Tibial nerve (tissue), 4 donors: ENCODE measurements around the gene TRPV2.

Source experiments
- CTCF ChIP-seq, 5 experiments: fragments of 200-600 bp in 3 of 5; fragments of 450-650 bp in 2 of 5; sonication (generic) in 3 of 5; IDR thresholded peaks; one replicate each; pipeline ENCODE4 v1.5.1; 2016 to 2019; ENCODE audit warnings: antibody characterized with exemption in 5 of 5, mild to moderate bottlenecking in 3 of 5, moderate library complexity in 2 of 5
- EP300 ChIP-seq, 2 donors: sonication (generic); formaldehyde crosslinking; IDR thresholded peaks; one replicate each; pipeline ENCODE4 v1.6.1; 2017; ENCODE audit warnings: antibody characterized with exemption in 2 of 2, mild to moderate bottlenecking in 1 of 2
- POLR2A ChIP-seq, 2 donors: fragments of 450-650 bp; IDR thresholded peaks; one replicate each; pipeline ENCODE4 v1.6.1; 2017; ENCODE audit warnings: antibody characterized with exemption in 2 of 2, mild to moderate bottlenecking in 2 of 2, moderate library complexity in 2 of 2

GRCh38 chr17:16478649-16479048, 63.3 kb downstream of the TRPV2 start:
- TF ChIP-seq CTCF (IDR thresholded peaks at IDR 0.05) = no peak
- no peak for TF ChIP-seq POLR2A (IDR thresholded peaks at IDR 0.05)
- no peak for TF ChIP-seq EP300 (IDR thresholded peaks at IDR 0.05)
